ENCODE data around the gene SLC34A3. TPM values are rescaled to one million over a fixed set of nuclear protein-coding genes. Genes with fewer than 3 reads are reported as not detected.

Gene SLC34A3
- total RNA-seq, 1 experiment from 2014 or later = 0.13 TPM

DNA sequence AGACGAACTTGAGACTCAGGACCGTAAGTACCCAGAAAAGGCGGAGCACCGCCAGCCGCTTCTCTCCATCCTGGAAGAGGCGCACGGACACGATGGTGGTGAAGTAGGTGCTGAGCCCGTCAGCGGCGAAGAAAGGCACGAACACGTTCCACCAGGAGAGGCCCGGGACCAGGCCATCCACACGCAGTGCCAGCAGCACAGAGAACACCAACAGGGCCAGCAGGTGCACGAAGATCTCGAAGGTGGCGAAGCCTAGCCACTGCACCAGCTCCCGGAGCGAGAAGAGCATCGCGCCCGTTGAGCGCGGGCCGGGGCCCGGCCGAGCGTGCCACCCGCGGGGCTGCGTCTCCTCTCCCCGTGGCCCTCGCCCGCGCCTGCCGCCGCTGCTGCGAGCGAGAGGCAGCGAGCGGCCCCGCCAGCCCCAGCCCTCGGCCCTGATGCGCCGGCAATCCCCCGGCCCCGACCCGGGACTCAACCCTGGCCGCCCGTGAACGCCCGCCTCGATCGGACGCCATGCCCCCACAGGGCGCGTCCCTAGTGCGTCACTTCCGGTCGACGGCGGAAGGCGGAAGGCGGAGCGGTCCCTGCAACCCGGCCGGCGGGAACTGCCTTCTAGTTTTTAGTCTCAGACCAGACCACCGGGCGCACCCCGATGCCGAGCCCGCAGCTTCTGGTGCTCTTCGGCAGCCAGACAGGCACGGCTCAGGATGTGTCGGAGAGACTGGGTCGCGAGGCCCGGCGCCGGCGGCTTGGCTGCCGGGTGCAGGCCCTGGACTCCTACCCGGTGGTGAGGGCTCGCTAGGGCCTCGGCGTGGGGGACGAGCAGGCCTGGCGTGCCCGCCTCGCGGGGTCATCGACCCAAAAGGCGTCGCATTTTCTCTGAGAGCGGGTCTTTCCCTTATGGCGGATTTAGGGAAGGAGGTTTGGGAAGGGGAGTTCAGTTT, 25.3 kb upstream of the SLC34A3 start, which contains the start of the genes NDOR1 and TMEM203 (continued):
- no peak for TF ChIP-seq CDX4 (CRISPR knock-in tag; IDR thresholded peaks at IDR 0.05; ENCODE audit: borderline replicate concordance)
- peak; percentile 72 for TF ChIP-seq E2F4 (CRISPR knock-in tag; IDR thresholded peaks at IDR 0.05; ENCODE audit: borderline replicate concordance, low read depth)
- no peak for TF ChIP-seq PRRX2 (CRISPR knock-in tag; IDR thresholded peaks at IDR 0.05)
- no peak for TF ChIP-seq NFE2L1 (CRISPR knock-in tag; IDR thresholded peaks at IDR 0.05)
- no peak for TF ChIP-seq FOXJ3 (CRISPR knock-in tag; IDR thresholded peaks at IDR 0.05; ENCODE audit: borderline replicate concordance)
- TF ChIP-seq GRHL2 (CRISPR knock-in tag; IDR thresholded peaks at IDR 0.05; ENCODE audit: insufficient replicate concordance, severe bottlenecking) = no peak
- no peak for TF ChIP-seq SOX15 (CRISPR knock-in tag; IDR thresholded peaks at IDR 0.05)
- no peak; the same call in 1 of the 2 replicates for TF ChIP-seq KAT7 (CRISPR knock-in tag; IDR thresholded peaks at IDR 0.05; ENCODE audit: borderline replicate concordance)
- no peak for TF ChIP-seq CBFB (CRISPR knock-in tag; IDR thresholded peaks at IDR 0.05; ENCODE audit: low read depth)
- TF ChIP-seq, protein P1, sequence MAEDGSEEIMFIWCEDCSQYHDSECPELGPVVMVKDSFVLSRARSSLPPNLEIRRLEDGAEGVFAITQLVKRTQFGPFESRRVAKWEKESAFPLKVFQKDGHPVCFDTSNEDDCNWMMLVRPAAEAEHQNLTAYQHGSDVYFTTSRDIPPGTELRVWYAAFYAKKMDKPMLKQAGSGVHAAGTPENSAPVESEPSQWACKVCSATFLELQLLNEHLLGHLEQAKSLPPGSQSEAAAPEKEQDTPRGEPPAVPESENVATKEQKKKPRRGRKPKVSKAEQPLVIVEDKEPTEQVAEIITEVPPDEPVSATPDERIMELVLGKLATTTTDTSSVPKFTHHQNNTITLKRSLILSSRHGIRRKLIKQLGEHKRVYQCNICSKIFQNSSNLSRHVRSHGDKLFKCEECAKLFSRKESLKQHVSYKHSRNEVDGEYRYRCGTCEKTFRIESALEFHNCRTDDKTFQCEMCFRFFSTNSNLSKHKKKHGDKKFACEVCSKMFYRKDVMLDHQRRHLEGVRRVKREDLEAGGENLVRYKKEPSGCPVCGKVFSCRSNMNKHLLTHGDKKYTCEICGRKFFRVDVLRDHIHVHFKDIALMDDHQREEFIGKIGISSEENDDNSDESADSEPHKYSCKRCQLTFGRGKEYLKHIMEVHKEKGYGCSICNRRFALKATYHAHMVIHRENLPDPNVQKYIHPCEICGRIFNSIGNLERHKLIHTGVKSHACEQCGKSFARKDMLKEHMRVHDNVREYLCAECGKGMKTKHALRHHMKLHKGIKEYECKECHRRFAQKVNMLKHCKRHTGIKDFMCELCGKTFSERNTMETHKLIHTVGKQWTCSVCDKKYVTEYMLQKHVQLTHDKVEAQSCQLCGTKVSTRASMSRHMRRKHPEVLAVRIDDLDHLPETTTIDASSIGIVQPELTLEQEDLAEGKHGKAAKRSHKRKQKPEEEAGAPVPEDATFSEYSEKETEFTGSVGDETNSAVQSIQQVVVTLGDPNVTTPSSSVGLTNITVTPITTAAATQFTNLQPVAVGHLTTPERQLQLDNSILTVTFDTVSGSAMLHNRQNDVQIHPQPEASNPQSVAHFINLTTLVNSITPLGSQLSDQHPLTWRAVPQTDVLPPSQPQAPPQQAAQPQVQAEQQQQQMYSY (CRISPR knock-in tag; IDR thresholded peaks at IDR 0.05) = no peak
- peak; percentile 70 for TF ChIP-seq MAX (CRISPR knock-in tag; IDR thresholded peaks at IDR 0.05)
- no peak for TF ChIP-seq ZSCAN18 (CRISPR knock-in tag; IDR thresholded peaks at IDR 0.05)
- TF ChIP-seq NR3C1 (CRISPR knock-in tag; conservative IDR thresholded peaks at IDR 0.05; ENCODE audit: low read depth) = no peak
- TF ChIP-seq SMAD3 (CRISPR knock-in tag; IDR thresholded peaks at IDR 0.05; ENCODE audit: borderline replicate concordance) = no peak
- TF ChIP-seq ZNF232 (CRISPR knock-in tag; IDR thresholded peaks at IDR 0.05) = no peak
- TF ChIP-seq, protein P2, sequence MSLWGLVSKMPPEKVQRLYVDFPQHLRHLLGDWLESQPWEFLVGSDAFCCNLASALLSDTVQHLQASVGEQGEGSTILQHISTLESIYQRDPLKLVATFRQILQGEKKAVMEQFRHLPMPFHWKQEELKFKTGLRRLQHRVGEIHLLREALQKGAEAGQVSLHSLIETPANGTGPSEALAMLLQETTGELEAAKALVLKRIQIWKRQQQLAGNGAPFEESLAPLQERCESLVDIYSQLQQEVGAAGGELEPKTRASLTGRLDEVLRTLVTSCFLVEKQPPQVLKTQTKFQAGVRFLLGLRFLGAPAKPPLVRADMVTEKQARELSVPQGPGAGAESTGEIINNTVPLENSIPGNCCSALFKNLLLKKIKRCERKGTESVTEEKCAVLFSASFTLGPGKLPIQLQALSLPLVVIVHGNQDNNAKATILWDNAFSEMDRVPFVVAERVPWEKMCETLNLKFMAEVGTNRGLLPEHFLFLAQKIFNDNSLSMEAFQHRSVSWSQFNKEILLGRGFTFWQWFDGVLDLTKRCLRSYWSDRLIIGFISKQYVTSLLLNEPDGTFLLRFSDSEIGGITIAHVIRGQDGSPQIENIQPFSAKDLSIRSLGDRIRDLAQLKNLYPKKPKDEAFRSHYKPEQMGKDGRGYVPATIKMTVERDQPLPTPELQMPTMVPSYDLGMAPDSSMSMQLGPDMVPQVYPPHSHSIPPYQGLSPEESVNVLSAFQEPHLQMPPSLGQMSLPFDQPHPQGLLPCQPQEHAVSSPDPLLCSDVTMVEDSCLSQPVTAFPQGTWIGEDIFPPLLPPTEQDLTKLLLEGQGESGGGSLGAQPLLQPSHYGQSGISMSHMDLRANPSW (CRISPR knock-in tag; conservative IDR thresholded peaks at IDR 0.05; ENCODE audit: low read depth) = no peak
- no peak for TF ChIP-seq ZNF138 (CRISPR knock-in tag; conservative IDR thresholded peaks at IDR 0.05)
- no peak for TF ChIP-seq AFF4 (CRISPR knock-in tag; IDR thresholded peaks at IDR 0.05; ENCODE audit: borderline replicate concordance)
- TF ChIP-seq, protein P3, sequence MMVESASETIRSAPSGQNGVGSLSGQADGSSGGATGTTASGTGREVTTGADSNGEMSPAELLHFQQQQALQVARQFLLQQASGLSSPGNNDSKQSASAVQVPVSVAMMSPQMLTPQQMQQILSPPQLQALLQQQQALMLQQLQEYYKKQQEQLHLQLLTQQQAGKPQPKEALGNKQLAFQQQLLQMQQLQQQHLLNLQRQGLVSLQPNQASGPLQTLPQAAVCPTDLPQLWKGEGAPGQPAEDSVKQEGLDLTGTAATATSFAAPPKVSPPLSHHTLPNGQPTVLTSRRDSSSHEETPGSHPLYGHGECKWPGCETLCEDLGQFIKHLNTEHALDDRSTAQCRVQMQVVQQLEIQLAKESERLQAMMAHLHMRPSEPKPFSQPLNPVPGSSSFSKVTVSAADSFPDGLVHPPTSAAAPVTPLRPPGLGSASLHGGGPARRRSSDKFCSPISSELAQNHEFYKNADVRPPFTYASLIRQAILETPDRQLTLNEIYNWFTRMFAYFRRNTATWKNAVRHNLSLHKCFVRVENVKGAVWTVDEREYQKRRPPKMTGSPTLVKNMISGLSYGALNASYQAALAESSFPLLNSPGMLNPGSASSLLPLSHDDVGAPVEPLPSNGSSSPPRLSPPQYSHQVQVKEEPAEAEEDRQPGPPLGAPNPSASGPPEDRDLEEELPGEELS (CRISPR knock-in tag; IDR thresholded peaks at IDR 0.05) = peak; percentile 16
- TF ChIP-seq TEAD4 (CRISPR knock-in tag; IDR thresholded peaks at IDR 0.05) = no peak

Measured in WTC11 (cell line).